Hypothalamus (tissue), 51 donors: ENCODE results near the gene RAB5A.
"Not testable (repeated sequence)": the region's sequence is repeated elsewhere in the genome, so short reads cannot be mapped to it uniquely, and the experiment has no call there.

Source experiments
- DNase-seq, 51 donors: peaks; one replicate each; lab custom pipeline; 2025; lab: John Stamatoyannopoulos, UW

RAB5A gene

DNA sequence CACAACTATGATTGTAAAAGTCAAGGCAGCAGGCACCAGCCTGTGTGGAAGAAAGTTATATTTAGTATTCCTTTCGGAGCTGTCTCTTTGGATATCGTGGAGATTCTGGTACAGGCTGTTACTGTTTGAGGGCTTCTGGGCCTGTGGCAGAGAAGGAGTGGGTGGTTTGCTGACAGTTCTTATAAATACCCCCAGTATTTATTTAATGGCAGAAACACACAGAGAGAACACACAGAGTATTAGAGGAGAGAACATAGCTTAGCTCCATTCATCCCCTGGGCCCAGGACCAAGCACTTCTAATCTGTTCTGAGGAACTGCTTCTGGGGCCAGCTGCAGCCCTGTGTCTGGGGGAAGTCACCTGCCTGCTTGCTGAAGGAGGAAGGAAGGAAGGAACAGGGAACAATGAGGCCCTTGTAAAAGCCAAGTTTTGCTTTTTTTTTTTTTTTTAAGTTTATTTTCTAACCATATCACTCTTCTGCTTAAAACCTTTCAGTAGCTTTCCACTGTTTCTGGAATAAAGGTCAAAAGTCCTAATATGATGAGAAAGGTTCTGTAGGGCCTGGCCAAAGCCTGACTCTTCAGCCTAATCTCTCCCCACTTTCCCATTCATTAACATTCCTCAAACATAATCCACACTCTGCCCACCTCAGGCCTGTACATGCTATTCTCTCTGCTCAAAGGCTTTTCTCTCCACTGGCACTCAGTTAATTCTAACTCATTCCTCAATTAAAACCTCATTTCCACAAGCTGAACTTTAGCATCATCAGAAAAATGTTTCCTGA lies 76.9 kb downstream of the RAB5A start:
- DNase-seq, result peak in 33 of 51 donors; percentile 4 to 64 (median 29)

DNA sequence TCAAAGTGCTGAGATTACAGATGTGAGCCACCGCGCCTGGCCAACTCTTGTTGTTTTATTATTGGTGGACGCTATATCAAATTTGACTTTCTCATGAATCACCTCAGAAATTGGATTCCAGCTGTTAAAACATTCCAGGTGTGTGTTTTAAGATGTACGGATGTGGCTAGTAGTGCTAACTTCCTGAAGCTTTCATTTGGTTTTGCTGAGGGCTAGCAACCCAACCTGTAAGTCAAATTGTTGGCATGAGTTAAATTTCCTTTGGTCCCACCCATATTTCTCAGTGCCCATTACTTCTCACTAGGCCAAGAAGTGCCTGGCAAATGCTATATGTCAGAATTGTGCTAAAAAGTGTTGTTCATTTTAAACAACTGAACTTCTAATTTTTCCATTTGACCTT lies 80.2 kb downstream of the RAB5A start:
- no peak for DNase-seq

- DNase-seq, result peak in 1 of 51 donors; percentile 68
These were observed 82.0 kb downstream of the RAB5A start for GRCh38 chr3:20028905-20029331.

- not testable (repeated sequence) for DNase-seq
These were observed 85.0 kb downstream of the RAB5A start for GRCh38 chr3:20031939-20032338.
